ENCODE data around the gene PPP6R2. TPM values are rescaled to one million over a fixed set of nuclear protein-coding genes. Genes with fewer than 3 reads are reported as not detected.

Gene PPP6R2
- polyA plus RNA-seq, 1 experiment: 46.4 TPM

DNA sequence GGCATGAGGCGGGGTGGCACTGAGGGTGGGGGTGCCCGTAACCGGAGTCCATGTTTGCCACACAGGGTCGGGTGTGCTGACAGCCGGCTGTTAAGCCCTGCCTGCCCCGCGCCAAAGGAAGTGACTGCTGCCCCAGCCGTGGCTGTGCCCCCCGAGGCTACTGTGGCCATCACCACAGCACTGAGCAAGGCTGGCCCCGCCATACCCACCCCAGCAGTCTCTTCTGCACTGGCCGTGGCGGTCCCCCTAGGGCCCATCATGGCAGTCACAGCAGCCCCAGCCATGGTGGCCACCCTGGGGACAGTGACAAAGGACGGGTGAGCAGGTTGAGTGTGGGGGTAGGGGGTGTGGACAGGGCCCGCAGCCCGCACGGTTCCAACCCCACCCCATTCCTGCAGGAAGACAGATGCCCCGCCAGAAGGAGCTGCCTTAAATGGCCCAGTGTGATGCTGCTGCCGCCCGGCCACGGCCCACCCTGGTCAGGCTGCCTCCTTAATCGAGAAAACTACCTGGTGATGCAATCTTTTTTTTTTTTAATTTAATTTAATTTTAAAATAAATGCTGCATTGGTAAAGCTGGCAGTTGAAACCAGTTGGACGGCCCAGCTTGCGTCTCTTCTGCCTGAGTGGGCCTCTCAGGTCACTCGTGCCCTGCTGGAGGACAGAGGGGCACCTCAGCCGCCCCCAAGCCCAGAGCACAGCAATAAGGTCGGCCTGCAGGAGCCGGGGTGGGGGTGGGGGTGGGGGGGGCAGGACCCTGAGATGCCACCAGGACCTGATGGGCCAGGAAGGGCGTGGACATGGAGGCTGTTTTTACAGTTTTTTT, 100.9 kb downstream of the PPP6R2 start:
- Histone ChIP-seq H3K36me3 (ENCODE audit: control insufficient read depth, insufficient read depth, low read length) (peaks cover 28% of the 10 kb centered on the region), H3K27me3 (ENCODE audit: control insufficient read depth, insufficient read depth, low read length) (no peaks in the 10 kb centered on the region), H3K4me3 (ENCODE audit: low read depth, low read length) (no peak overlapping the region)
- TF ChIP-seq, protein P1, sequence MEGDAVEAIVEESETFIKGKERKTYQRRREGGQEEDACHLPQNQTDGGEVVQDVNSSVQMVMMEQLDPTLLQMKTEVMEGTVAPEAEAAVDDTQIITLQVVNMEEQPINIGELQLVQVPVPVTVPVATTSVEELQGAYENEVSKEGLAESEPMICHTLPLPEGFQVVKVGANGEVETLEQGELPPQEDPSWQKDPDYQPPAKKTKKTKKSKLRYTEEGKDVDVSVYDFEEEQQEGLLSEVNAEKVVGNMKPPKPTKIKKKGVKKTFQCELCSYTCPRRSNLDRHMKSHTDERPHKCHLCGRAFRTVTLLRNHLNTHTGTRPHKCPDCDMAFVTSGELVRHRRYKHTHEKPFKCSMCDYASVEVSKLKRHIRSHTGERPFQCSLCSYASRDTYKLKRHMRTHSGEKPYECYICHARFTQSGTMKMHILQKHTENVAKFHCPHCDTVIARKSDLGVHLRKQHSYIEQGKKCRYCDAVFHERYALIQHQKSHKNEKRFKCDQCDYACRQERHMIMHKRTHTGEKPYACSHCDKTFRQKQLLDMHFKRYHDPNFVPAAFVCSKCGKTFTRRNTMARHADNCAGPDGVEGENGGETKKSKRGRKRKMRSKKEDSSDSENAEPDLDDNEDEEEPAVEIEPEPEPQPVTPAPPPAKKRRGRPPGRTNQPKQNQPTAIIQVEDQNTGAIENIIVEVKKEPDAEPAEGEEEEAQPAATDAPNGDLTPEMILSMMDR (IDR thresholded peaks at IDR 0.05; ENCODE audit: insufficient read depth, low read depth, low read length): no peak
- ChIA-PET CTCF (interaction anchor here (1.0 to 1.4 kb wide), 3 partner anchors 9 to 119 kb away, joined by 3 read pairs; partner anchors contain the start of gene SYCE3), POLR2A (no interaction called here)
- no peak for DNase-seq (ENCODE audit: low read depth)

DNA sequence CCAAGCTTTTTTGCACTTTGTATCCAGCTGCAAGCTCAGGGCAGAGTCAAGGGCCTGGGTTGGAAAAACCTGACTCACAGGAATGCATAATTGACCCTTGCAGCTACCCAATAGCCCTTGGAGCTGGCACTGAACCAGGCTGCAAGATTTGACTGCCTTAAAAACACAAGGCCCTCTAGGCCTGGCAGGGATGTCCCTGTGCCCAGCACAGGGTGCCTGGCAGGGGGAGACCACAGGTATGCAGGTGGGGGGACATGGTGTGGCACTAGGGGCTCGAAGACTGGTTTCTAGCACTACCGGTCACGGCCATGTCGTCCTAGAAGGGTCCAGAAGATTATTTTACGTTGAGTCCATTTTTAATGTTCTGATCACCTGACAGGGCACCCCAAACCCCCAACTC, 101.5 kb downstream of the PPP6R2 start:
- H3K4me3 ChIP-seq (ENCODE audit: low read depth, low read length): no peak overlapping the region
- DNase-seq (ENCODE audit: low read depth): peak; percentile 13
- TF ChIP-seq, protein P1 (IDR thresholded peaks at IDR 0.05; ENCODE audit: insufficient read depth, low read depth, low read length): no peak
- ChIA-PET CTCF (interaction anchor here (1.0 to 1.7 kb wide), 4 partner anchors 8 to 118 kb away, joined by 3 to 4 read pairs (median 3); partner anchors contain the start of gene SYCE3), POLR2A (no interaction called here)
- peaks cover 26% of the 10 kb centered on the region for H3K36me3 ChIP-seq (ENCODE audit: control insufficient read depth, insufficient read depth, low read length)
- H3K27me3 ChIP-seq (ENCODE audit: control insufficient read depth, insufficient read depth, low read length): no peaks in the 10 kb centered on the region

DNA sequence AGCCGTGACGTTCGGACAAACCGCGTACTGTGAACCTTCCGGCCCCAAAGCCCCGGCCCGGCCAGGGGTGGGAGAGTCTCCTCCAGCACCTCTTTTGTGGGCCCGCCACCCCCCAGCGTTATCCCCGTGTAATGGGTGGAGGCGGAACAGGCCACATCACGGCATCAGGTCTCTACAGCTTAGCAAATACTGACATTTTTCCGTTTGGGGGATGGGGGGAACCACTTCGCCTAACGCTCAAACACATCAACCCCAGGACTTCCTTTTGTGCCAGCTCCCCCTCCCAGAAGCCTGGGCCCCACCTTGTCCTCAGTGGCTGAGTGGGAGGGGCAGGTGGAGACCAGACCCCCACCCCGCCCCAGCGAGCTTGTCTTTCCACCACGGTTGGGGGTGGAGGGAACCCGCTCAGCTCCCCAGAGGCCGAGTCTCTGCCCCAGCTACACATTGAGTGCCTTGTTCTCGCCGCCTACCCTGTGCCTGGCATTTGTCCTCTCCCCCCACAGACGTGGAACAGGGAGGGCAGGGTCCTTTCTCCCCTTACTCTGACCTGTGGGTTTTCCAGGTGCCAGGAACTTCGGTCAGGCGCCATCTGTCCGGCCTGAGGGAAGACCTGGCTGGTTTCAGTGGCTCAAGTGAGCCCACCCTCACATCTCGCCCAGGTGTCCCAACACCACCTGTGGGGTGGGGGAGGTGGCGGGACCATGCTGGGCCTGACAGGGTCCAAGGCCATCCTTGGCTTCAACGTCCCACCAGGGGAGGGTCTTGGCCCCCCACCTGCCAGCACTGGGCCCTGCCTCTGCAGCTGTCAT, 102.1 kb downstream of the PPP6R2 start:
- CTCF ChIA-PET: interaction anchor here (1.0 to 1.7 kb wide), 3 partner anchors 8 to 118 kb away, joined by 3 to 4 read pairs (median 3); partner anchors contain the start of gene SYCE3
- peaks cover 26% of the 10 kb centered on the region for H3K36me3 ChIP-seq (ENCODE audit: control insufficient read depth, insufficient read depth, low read length)

DNA sequence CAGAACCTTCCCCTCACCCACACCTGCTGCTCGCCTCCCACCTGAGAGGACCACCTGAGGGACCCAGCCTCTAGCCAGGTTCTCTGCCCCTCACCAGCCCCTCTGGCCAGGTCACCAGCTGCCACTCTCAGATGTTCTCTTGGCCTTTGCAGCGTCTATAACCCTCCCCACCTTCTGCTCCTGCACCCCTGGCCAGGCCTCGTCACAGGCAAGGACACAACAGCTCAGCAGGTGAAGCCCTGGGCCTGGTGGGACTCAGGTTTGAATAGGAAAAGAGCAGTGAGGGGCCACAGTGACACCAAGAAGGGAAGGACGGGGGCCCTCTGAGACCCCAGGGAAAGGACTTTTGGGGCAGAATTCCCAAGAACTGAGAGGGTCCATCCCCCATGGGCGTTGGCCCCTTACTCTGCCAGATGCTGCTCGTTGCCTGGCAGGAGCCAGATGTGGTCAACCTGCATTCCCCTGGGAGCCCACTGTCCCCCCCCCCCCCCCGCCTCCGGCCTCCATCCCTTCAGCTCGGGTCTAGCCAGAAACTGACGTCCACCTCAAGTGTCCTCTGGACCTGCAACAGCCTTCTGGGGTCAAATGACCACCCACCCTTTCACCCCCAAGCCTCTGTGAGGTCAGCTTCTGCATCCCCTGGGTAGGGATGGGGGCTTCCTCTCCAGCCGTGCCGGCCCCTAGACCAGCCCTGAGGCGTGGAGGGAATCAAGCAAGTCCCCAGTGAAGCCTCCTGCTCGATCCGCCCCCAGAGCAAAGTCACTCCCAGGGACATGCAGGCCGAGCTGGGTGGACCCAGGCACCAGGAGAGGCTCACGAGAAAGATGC, 103.0 kb downstream of the PPP6R2 start:
- H3K36me3 ChIP-seq (ENCODE audit: control insufficient read depth, insufficient read depth, low read length): peaks cover 21% of the 10 kb centered on the region
- H3K4me3 ChIP-seq (ENCODE audit: low read depth, low read length): no peak overlapping the region
- TF ChIP-seq, protein P1 (IDR thresholded peaks at IDR 0.05; ENCODE audit: insufficient read depth, low read depth, low read length): no peak
- ChIA-PET POLR2A (no interaction called here), CTCF (interaction anchor here (1.7 kb wide), 1 partner anchor 12 kb away, joined by 4 read pairs; no protein-coding TSS in a partner anchor)
- no peaks in the 10 kb centered on the region for H3K27me3 ChIP-seq (ENCODE audit: control insufficient read depth, insufficient read depth, low read length)
- no peak for DNase-seq (ENCODE audit: low read depth)

More for the DNA sequence above, 102.1 kb downstream of the PPP6R2 start:
- POLR2A ChIA-PET: no interaction called here
- Histone ChIP-seq H3K4me3 (ENCODE audit: low read depth, low read length) (no peak overlapping the region), H3K27me3 (ENCODE audit: control insufficient read depth, insufficient read depth, low read length) (no peaks in the 10 kb centered on the region)
- DNase-seq (ENCODE audit: low read depth): no peak
- TF ChIP-seq, protein P1 (IDR thresholded peaks at IDR 0.05; ENCODE audit: insufficient read depth, low read depth, low read length): no peak

Measured in BJ (cell line).